Measurements from ENCODE around the gene ELF5.

GRCh38 chr11:34530545-34531234, 17.1 kb upstream of the ELF5 start:
- TF ChIP-seq CTCF (IDR thresholded peaks at IDR 0.05; ENCODE audit: insufficient read depth, low read length) (no peak), POLR2AphosphoS5 (IDR thresholded peaks at IDR 0.05; ENCODE audit: low read depth) (no peak), REST (IDR thresholded peaks at IDR 0.05; ENCODE audit: insufficient replicate concordance, low read depth) (no peak)

All from HL-60 (cell line).